Psoas muscle (tissue), 8 donors: Measurements from ENCODE around the gene FASTKD2. TPM values are rescaled to one million over a fixed set of nuclear protein-coding genes. Genes with fewer than 3 reads are reported as not detected.

Source experiments
- ATAC-seq, 4 donors: fragments of 200-7000 bp; cut with Tn5 transposase; one replicate each; pipeline ENCODE4 v1.9.1; 2020; ENCODE audit warnings: moderate library complexity in 3 of 4, mild to moderate bottlenecking in 2 of 4
- DNase-seq, 2 donors: peaks; one replicate each; pipeline ENCODE4 v3.0.0-alpha.2; 2020
- H3K27ac ChIP-seq: fragments of 200-600 bp; one replicate; pipeline ENCODE4 v1.8.0; 2022
- H3K27me3 ChIP-seq, 3 donors: fragments of 200-600 bp in 1 of 3; one replicate each; pipeline versions ENCODE4 v1.6.1 to v1.8.0; 2013 to 2022; ENCODE audit warnings: low read length in 2 of 3, mild to moderate bottlenecking in 2 of 3, moderate library complexity in 1 of 3; ENCODE audit not compliant: insufficient read depth in 3 of 3
- H3K36me3 ChIP-seq, 2 donors: fragments of 200-600 bp in 1 of 2; one replicate each; pipeline versions ENCODE4 v1.6.1 to v1.8.0; 2013 to 2022; ENCODE audit warnings: low read depth in 1 of 2, mild to moderate bottlenecking in 1 of 2, moderate library complexity in 1 of 2; ENCODE audit not compliant: insufficient read depth in 1 of 2
- H3K4me1 ChIP-seq: fragments of 200-600 bp; one replicate; pipeline ENCODE4 v1.8.0; 2022
- H3K4me3 ChIP-seq: fragments of 200-600 bp; one replicate; pipeline ENCODE4 v1.8.0; 2022; ENCODE audit warnings: mild to moderate bottlenecking
- H3K9me3 ChIP-seq: fragments of 200-600 bp; one replicate; pipeline ENCODE4 v1.8.0; 2022
- CTCF ChIP-seq: fragments of 200-600 bp; IDR thresholded peaks from one replicate; pipeline ENCODE4 v1.8.0; 2022; ENCODE audit warnings: antibody characterized with exemption
- WGBS, 3 donors: extraction: QIAGEN DNeasy Blood & Tissue Kit; methylation state at CpG; one replicate each; pipeline versions ENCODE4 v1.1.6 to v1.1.7; 2013; 5-methylcytosine and 5-hydroxymethylcytosine counted together
- intact Hi-C, 2 donors: fragments of 100-400 bp; cut with DNase I; formaldehyde crosslinking; loops; one replicate each; pipeline versions ENCODE4 v1.11.0 to v1.14.2; 2022
- polyA plus RNA-seq, 3 donors: library from polyadenylated mRNA; stranded (reverse); fragments of 200-250 nt; gene quantifications; one replicate each; pipeline ENCODE4 v1.2.3, GENCODE V29; 2013
- total RNA-seq, 4 donors: library from RNA; stranded (reverse); fragmentation: NEBNext Ultra II Directional in 2 of 4; extraction: Animal tissue kit (Norgen Biotek cat#: 25700) in 2 of 4; gene quantifications; one replicate each; pipeline versions ENCODE4 v1.2.1 to v1.2.4, GENCODE V29; 2021 to 2023
- donor health status: healthy with polysubstance abuse.
- donor health status: DM: no; HTN: no; CAD: no; lungs with moderate emphysema.
- donor health status: Bipolar disorder and iron deficiency.
- donor health status: healthy.
- donor health status: DM: yes; HTN: yes; CAD: no.
- donor health status: DM: no; HTN: no; CAD: no.
- donor health status: DM: no; HTN: no; CAD: no.
- donor health status: DM: yes; HTN: yes; CAD: no.

Gene FASTKD2
- total and polyA plus RNA-seq, 7 donors: 27.3 to 59.6 (median 51.8) TPM

GRCh38 chr2:206797376-206797775 is 32.0 kb downstream of the FASTKD2 start:
- Histone ChIP-seq H3K36me3 (peaks cover 0 to 44% of the 10 kb centered on the region in 2 donors), H3K27ac (no peak overlapping the region), H3K4me1 (peaks cover 8% of the 10 kb centered on the region), H3K9me3 (no peaks in the 10 kb centered on the region), H3K4me3 (no peak overlapping the region), H3K27me3 (no peaks in the 10 kb centered on the region)
- intact Hi-C loops: loop anchor here in 1 of 2 donors (5.0 kb wide), 1 partner anchor 675 kb away; no protein-coding TSS in a partner anchor
- no peak for TF ChIP-seq CTCF
- WGBS, 3 donors: 27 to 33% (median 28%) methylated on average over 4 of the region's 4 CpGs
- ATAC-seq (peak; percentile 70 to 81 (median 75)), DNase-seq (peak in 1 of 2 donors; percentile 63)

GRCh38 chr2:206798000-206798399 is 32.6 kb downstream of the FASTKD2 start:
- DNase-seq: no peak
- intact Hi-C loops: loop anchor here in 1 of 2 donors (5.0 kb wide), 1 partner anchor 674 kb away; no protein-coding TSS in a partner anchor
- no peaks in the 10 kb centered on the region for H3K27me3 ChIP-seq

GRCh38 chr2:206799083-206799482 is 33.7 kb downstream of the FASTKD2 start:
- H3K4me3 ChIP-seq: no peak overlapping the region
- WGBS, 3 donors: 84 to 90% (median 86%) methylated on average over 3 of the region's 3 CpGs
- DNase-seq (no peak), ATAC-seq (no peak)
- no peaks in the 10 kb centered on the region for H3K9me3 ChIP-seq
- no peak overlapping the region for H3K27ac ChIP-seq
- H3K4me1 ChIP-seq: peaks cover 8% of the 10 kb centered on the region
- intact Hi-C loops: loop anchor here in 1 of 2 donors (5.0 kb wide), 1 partner anchor 673 kb away; no protein-coding TSS in a partner anchor
- H3K27me3 ChIP-seq: no peaks in the 10 kb centered on the region
- H3K36me3 ChIP-seq: peaks cover 0 to 28% of the 10 kb centered on the region in 2 donors
- no peak for TF ChIP-seq CTCF

More at GRCh38 chr2:206798000-206798399, 32.6 kb downstream of the FASTKD2 start:
- Histone ChIP-seq H3K9me3 (no peaks in the 10 kb centered on the region), H3K4me1 (peaks cover 8% of the 10 kb centered on the region), H3K4me3 (no peak overlapping the region), H3K27ac (no peak overlapping the region), H3K36me3 (peaks cover 0 to 37% of the 10 kb centered on the region in 2 donors)
- TF ChIP-seq CTCF: no peak
- ATAC-seq: no peak
- WGBS, 3 donors: 81 to 86% (median 83%) methylated on average over 5 of the region's 5 CpGs

GRCh38 chr2:206800506-206801417 is 35.4 kb downstream of the FASTKD2 start:
- no peaks in the 10 kb centered on the region for H3K27me3 ChIP-seq
- ATAC-seq (peak; percentile 46 to 80 (median 65)), DNase-seq (peak; percentile 47 to 57)
- 31 to 34% (median 34%) methylated on average over 12 of the region's 12 CpGs for WGBS, 3 donors
- peak; percentile 57 for TF ChIP-seq CTCF
- no peak overlapping the region for H3K4me3 ChIP-seq
- H3K36me3 ChIP-seq: peaks cover 0 to 12% of the 10 kb centered on the region in 2 donors
- H3K27ac ChIP-seq: no peak overlapping the region
- peaks cover 8% of the 10 kb centered on the region for H3K4me1 ChIP-seq
- no peaks in the 10 kb centered on the region for H3K9me3 ChIP-seq
- intact Hi-C loops: loop anchor here in 1 of 2 donors (2.0 to 10.0 kb wide), 3 partner anchors 174 to 674 kb away; partner anchors contain the start of gene KLF7
